ENCODE results near the gene CD2.

Gene CD2

GRCh38 chr1:116726872-116727820 is 27.1 kb upstream of the CD2 start:
- DNase-seq (ENCODE audit: low read depth, low spot score) = no peak
- H3K27ac ChIP-seq = no peak overlapping the region

- H3K27ac ChIP-seq = no peak overlapping the region
- DNase-seq (ENCODE audit: low read depth, low spot score) = no peak
Measured at GRCh38 chr1:116731439-116731838, 22.8 kb upstream of the CD2 start.

- no peak for DNase-seq (ENCODE audit: low read depth, low spot score)
- H3K27ac ChIP-seq = no peak overlapping the region
Measured at GRCh38 chr1:116732726-116733125, 21.5 kb upstream of the CD2 start.

- no peak overlapping the region for H3K27ac ChIP-seq
- no peak for DNase-seq (ENCODE audit: low read depth, low spot score)
Measured at GRCh38 chr1:116733476-116734365, 20.5 kb upstream of the CD2 start.

GRCh38 chr1:116735246-116735645 is 19.0 kb upstream of the CD2 start:
- H3K27ac ChIP-seq = no peak overlapping the region
- DNase-seq (ENCODE audit: low read depth, low spot score) = no peak

GRCh38 chr1:116737020-116737854 is 17.0 kb upstream of the CD2 start:
- no peak overlapping the region for H3K27ac ChIP-seq
- no peak for DNase-seq (ENCODE audit: low read depth, low spot score)

- H3K27ac ChIP-seq = no peak overlapping the region
- DNase-seq (ENCODE audit: low read depth, low spot score) = no peak
Measured at GRCh38 chr1:116737855-116738321, 16.3 kb upstream of the CD2 start.

GRCh38 chr1:116738673-116739370 is 15.4 kb upstream of the CD2 start:
- H3K27ac ChIP-seq = peak overlapping the region; percentile 36
- peak; percentile 22 for DNase-seq (ENCODE audit: low read depth, low spot score)

GRCh38 chr1:116739371-116740012 is 14.7 kb upstream of the CD2 start:
- peak overlapping the region; percentile 36 for H3K27ac ChIP-seq
- no peak for DNase-seq (ENCODE audit: low read depth, low spot score)

- H3K27ac ChIP-seq = no peak overlapping the region
Measured at GRCh38 chr1:116740296-116740695, 13.9 kb upstream of the CD2 start.

GRCh38 chr1:116740746-116741145 is 13.5 kb upstream of the CD2 start:
- no peak overlapping the region for H3K27ac ChIP-seq
- DNase-seq (ENCODE audit: low read depth, low spot score) = no peak

More at GRCh38 chr1:116740296-116740695, 13.9 kb upstream of the CD2 start:
- no peak for DNase-seq (ENCODE audit: low read depth, low spot score)

- H3K27ac ChIP-seq = no peak overlapping the region
- no peak for DNase-seq (ENCODE audit: low read depth, low spot score)
Measured at GRCh38 chr1:116741836-116742565, 12.2 kb upstream of the CD2 start.

GRCh38 chr1:116743535-116743934 is 10.7 kb upstream of the CD2 start:
- no peak overlapping the region for H3K27ac ChIP-seq
- DNase-seq (ENCODE audit: low read depth, low spot score) = no peak

- DNase-seq (ENCODE audit: low read depth, low spot score) = no peak
- H3K27ac ChIP-seq = no peak overlapping the region
Measured at GRCh38 chr1:116748272-116748671, 6.0 kb upstream of the CD2 start.

GRCh38 chr1:116751146-116751545 is 3.1 kb upstream of the CD2 start:
- no peak for DNase-seq (ENCODE audit: low read depth, low spot score)
- no peak overlapping the region for H3K27ac ChIP-seq

- H3K27ac ChIP-seq = no peak overlapping the region
- no peak for DNase-seq (ENCODE audit: low read depth, low spot score)
Measured at GRCh38 chr1:116751621-116752020, 2.6 kb upstream of the CD2 start.

- no peak overlapping the region for H3K27ac ChIP-seq
- DNase-seq (ENCODE audit: low read depth, low spot score) = no peak
Measured at GRCh38 chr1:116753312-116753711, 918 bp upstream of the CD2 start.

GRCh38 chr1:116755066-116755465 is 836 bp downstream of the CD2 start:
- DNase-seq (ENCODE audit: low read depth, low spot score) = no peak
- H3K27ac ChIP-seq = no peak overlapping the region
